GM23338 (cell line): ENCODE results near the gene PGS1. TPM values are rescaled to one million over a fixed set of nuclear protein-coding genes. Genes with fewer than 3 reads are reported as not detected.

Source experiments
- ATAC-seq: fragments of 200-7000 bp; cut with Tn5 transposase; 3 replicates; pipeline ENCODE4 v1.9.1; 2020
- DNase-seq: peaks from one replicate; pipeline ENCODE4 v3.0.0-alpha.2; 2015; ENCODE audit warnings: low spot score
- H2AFZ ChIP-seq: fragments of 200-600 bp; sonication (generic); 2 replicates; pipeline ENCODE4 v1.8.0; 2016; ENCODE audit warnings: antibody characterized with exemption, mild to moderate bottlenecking, moderate library complexity
- H3F3A ChIP-seq: fragments of 200-600 bp; sonication (generic); replicated peaks from 2 replicates; pipeline ENCODE4 v1.8.0; 2017; ENCODE audit warnings: antibody characterized with exemption, mixed run types, low read depth
- H3K27ac ChIP-seq: fragments of 200-600 bp; sonication (generic); 2 replicates; pipeline ENCODE4 v1.6.1; 2016; ENCODE audit warnings: low read depth
- H3K27me3 ChIP-seq: fragments of 200-600 bp; sonication (generic); 2 replicates; pipeline ENCODE4 v1.8.0; 2016; ENCODE audit warnings: mild to moderate bottlenecking, mixed run types, moderate library complexity; ENCODE audit not compliant: insufficient read depth
- H3K36me3 ChIP-seq: fragments of 200-600 bp; sonication (generic); 2 replicates; pipeline ENCODE4 v1.8.0; 2016; ENCODE audit warnings: mild to moderate bottlenecking; ENCODE audit not compliant: insufficient read depth
- H3K4me1 ChIP-seq: fragments of 200-600 bp; sonication (generic); 2 replicates; pipeline ENCODE4 v1.8.0; 2016; ENCODE audit warnings: mild to moderate bottlenecking, moderate library complexity; ENCODE audit not compliant: insufficient read depth
- H3K4me2 ChIP-seq: fragments of 200-600 bp; sonication (generic); 2 replicates; pipeline ENCODE4 v1.7.1; 2017; ENCODE audit warnings: mixed run types
- H3K4me3 ChIP-seq: fragments of 200-600 bp; sonication (generic); 2 replicates; pipeline ENCODE4 v1.6.1; 2016; ENCODE audit warnings: mixed run types
- H3K79me2 ChIP-seq: fragments of 200-600 bp; sonication (generic); replicated peaks from 2 replicates; pipeline ENCODE4 v1.8.0; 2017; ENCODE audit warnings: mild to moderate bottlenecking; ENCODE audit not compliant: insufficient read depth
- H3K9me2 ChIP-seq: fragments of 200-600 bp; sonication (generic); 2 replicates; pipeline ENCODE4 v1.8.0; 2017; ENCODE audit not compliant: insufficient read depth
- H4K20me1 ChIP-seq: fragments of 200-600 bp; sonication (generic); replicated peaks from 2 replicates; pipeline ENCODE4 v1.8.0; 2017; ENCODE audit warnings: mild to moderate bottlenecking; ENCODE audit not compliant: insufficient read depth
- H3K27ac Mint-ChIP-seq: 2 replicates; pipeline ENCODE4 v1.8.0; 2020; ENCODE audit warnings: inconsistent platforms, mild to moderate bottlenecking, moderate library complexity, mixed read lengths
- H3K27me3 Mint-ChIP-seq: 3 replicates; pipeline ENCODE4 v1.8.0; 2022; ENCODE audit warnings: low read depth, mild to moderate bottlenecking, moderate library complexity, mixed read lengths, inconsistent platforms; ENCODE audit not compliant: insufficient read depth, poor library complexity
- H3K36me3 Mint-ChIP-seq: 3 replicates; pipeline ENCODE4 v1.8.0; 2021; ENCODE audit warnings: low read depth, mild to moderate bottlenecking, inconsistent platforms, moderate library complexity, mixed read lengths
- H3K4me1 Mint-ChIP-seq: 3 replicates; pipeline ENCODE4 v1.8.0; 2020; ENCODE audit warnings: mild to moderate bottlenecking, inconsistent platforms, mixed read lengths
- H3K4me3 Mint-ChIP-seq: 3 replicates; pipeline ENCODE4 v1.8.0; 2021; ENCODE audit warnings: moderate library complexity, mild to moderate bottlenecking, inconsistent platforms, mixed read lengths
- H3K9me3 Mint-ChIP-seq: 3 replicates; pipeline ENCODE4 v1.8.0; 2020; ENCODE audit warnings: moderate library complexity, mild to moderate bottlenecking, inconsistent platforms, mixed read lengths
- CREB1 ChIP-seq: fragments of 250-450 bp; sonication (Bioruptor Pico); IDR thresholded peaks from 2 replicates; pipeline ENCODE4 v1.5.0; 2020; ENCODE audit warnings: low read depth, mild to moderate bottlenecking, moderate library complexity
- EZH2phosphoT487 ChIP-seq: fragments of 200-600 bp; sonication (generic); IDR thresholded peaks from one replicate; pipeline ENCODE4 v1.8.1; 2018; ENCODE audit warnings: antibody characterized with exemption; ENCODE audit not compliant: unreplicated experiment
- STAT1 ChIP-seq: IDR thresholded peaks from one replicate; pipeline ENCODE4 v1.6.1; 2016; ENCODE audit warnings: antibody characterized with exemption; ENCODE audit not compliant: unreplicated experiment
- polyA plus RNA-seq: library from polyadenylated mRNA; unstranded; fragments of >200 nt; fragmentation: Nextera tagmentation; extraction: Ambion mirVana; gene quantifications from 2 replicates; pipeline ENCODE4 v1.2.1, GENCODE V29; 2016
- total RNA-seq: library from RNA; depleted of rRNA; stranded (reverse); fragments of >200 nt; shearing (Covaris generic); gene quantifications from 2 replicates; pipeline ENCODE4 v1.2.3, GENCODE V29; 2014
- TF ChIP-seq, protein P1 (sequence below), 2 experiments: fragments of 200-600 bp in 1 of 2; sonication (generic) in 1 of 2; conservative IDR thresholded peaks; 2 replicates each; pipeline versions ENCODE4 v1.5.1 to v1.6.1; 2016 to 2017; ENCODE audit warnings: antibody characterized with exemption in 2 of 2, low read depth in 2 of 2, mild to moderate bottlenecking in 2 of 2, moderate library complexity in 1 of 2
- TF ChIP-seq, protein P2 (sequence below): IDR thresholded peaks from 2 replicates; pipeline ENCODE4 v1.6.1; 2016; ENCODE audit warnings: antibody characterized with exemption
- TF ChIP-seq, protein P3 (sequence below): fragments of 250-450 bp; sonication (Bioruptor Pico); IDR thresholded peaks from 2 replicates; pipeline ENCODE4 v1.5.0; 2020; ENCODE audit warnings: mild to moderate bottlenecking, moderate library complexity

Gene PGS1
- total and polyA plus RNA-seq, 2 experiments from 2014 or later: 43.9 to 67.1 TPM

DNA sequence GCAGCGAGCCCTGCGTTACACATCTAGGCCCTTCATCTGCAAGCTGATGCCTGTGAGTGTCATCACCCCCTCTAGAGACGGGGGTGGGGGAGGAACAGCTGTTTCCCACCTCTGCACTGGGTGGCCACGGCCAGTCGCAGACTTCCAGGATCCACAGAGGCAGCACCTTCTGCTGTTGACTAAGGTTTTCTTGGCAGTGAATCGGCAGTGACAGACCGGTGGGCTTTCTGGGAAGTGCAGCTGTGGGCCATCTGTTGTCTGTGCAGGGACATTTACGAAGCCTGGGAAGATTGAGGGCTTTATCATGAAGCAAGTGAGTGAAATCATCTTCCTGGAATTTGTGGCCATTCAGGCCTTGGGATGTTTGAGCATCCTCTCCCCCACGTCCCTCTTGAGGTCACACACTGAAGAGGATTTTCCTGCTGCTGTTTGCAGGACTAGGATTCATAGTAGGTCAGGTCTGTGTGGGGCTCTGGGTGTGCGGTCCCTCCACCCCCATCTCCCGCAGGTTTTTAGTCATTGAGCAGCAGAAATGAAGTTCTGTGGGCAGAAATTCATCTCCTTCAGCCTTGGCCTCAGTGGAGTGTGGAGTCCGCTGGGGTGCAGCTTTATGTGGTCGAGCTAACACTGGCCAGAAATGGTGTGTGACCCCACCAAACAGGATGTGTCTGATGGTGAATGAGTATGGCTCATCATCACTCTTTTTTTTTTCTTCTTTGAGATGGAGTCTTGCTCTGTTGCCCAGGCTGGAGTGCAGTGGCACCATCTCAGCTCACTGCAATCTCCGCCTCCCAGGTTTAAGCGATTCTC lies 12.0 kb downstream of the PGS1 start:
- peaks cover 11% of the 10 kb centered on the region; the same call in 1 of the 2 replicates for H3K36me3 ChIP-seq
- Mint-ChIP-seq H3K4me1 (peaks cover 44% of the 10 kb centered on the region), H3K4me3 (no peak overlapping the region), H3K27me3 (peaks cover 11% of the 10 kb centered on the region), H3K9me3 (no peaks in the 10 kb centered on the region; the same call in 2 of the 3 replicates), H3K36me3 (peaks cover 24% of the 10 kb centered on the region), H3K27ac (no peak overlapping the region)
- DNase-seq (peak; percentile 63), ATAC-seq (peak; percentile 68)
- peaks cover 67% of the 10 kb centered on the region for H4K20me1 ChIP-seq
- peak overlapping the region; percentile 32; the same call in 1 of the 2 replicates for H3K27ac ChIP-seq
- peaks cover 100% of the 10 kb centered on the region for H3K79me2 ChIP-seq
- no peak overlapping the region for H3K4me2 ChIP-seq
- H3F3A ChIP-seq: 0 out of 2 replicates have a peak, but pooled peaks cover 3% of the 10 kb centered on the region
- H3K27me3 ChIP-seq: no peaks in the 10 kb centered on the region
- TF ChIP-seq, protein P1, sequence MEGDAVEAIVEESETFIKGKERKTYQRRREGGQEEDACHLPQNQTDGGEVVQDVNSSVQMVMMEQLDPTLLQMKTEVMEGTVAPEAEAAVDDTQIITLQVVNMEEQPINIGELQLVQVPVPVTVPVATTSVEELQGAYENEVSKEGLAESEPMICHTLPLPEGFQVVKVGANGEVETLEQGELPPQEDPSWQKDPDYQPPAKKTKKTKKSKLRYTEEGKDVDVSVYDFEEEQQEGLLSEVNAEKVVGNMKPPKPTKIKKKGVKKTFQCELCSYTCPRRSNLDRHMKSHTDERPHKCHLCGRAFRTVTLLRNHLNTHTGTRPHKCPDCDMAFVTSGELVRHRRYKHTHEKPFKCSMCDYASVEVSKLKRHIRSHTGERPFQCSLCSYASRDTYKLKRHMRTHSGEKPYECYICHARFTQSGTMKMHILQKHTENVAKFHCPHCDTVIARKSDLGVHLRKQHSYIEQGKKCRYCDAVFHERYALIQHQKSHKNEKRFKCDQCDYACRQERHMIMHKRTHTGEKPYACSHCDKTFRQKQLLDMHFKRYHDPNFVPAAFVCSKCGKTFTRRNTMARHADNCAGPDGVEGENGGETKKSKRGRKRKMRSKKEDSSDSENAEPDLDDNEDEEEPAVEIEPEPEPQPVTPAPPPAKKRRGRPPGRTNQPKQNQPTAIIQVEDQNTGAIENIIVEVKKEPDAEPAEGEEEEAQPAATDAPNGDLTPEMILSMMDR (conservative IDR thresholded peaks at IDR 0.05; ENCODE audit: low read depth in 2 of 2): peak; percentile 6 to 33; a peak in 1 of 4 replicates
- TF ChIP-seq, protein P2, sequence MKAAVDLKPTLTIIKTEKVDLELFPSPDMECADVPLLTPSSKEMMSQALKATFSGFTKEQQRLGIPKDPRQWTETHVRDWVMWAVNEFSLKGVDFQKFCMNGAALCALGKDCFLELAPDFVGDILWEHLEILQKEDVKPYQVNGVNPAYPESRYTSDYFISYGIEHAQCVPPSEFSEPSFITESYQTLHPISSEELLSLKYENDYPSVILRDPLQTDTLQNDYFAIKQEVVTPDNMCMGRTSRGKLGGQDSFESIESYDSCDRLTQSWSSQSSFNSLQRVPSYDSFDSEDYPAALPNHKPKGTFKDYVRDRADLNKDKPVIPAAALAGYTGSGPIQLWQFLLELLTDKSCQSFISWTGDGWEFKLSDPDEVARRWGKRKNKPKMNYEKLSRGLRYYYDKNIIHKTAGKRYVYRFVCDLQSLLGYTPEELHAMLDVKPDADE: no peak
- H3K9me2 ChIP-seq: no peaks in the 10 kb centered on the region
- peaks cover 25% of the 10 kb centered on the region for H3K4me1 ChIP-seq
- H3K4me3 ChIP-seq: no peak overlapping the region
- no peak overlapping the region for H2AFZ ChIP-seq

DNA sequence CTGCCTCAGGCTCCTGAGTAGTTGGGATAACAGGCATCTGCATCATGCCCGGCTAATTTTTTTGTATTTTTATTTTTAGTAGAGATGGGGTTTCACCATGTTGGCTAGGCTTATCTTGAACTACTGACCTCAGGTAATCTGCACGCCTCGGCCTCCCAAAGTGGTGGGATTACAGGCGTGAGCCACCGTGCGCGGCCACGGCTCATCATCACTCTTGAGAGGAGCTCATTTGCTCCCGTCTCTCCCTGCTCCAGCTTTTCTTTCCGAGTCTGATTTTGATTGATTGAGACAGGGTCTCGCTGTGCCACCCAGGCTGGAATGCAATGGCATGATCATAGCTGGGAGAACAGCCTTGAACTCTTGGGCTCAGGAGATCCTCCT lies 12.6 kb downstream of the PGS1 start:
- H2AFZ ChIP-seq: no peak overlapping the region
- TF ChIP-seq, protein P1 (conservative IDR thresholded peaks at IDR 0.05; ENCODE audit: low read depth in 2 of 2): no peak
- TF ChIP-seq EZH2phosphoT487 (no peak), STAT1 (no peak), CREB1 (CRISPR knock-in tag) (no peak)
- TF ChIP-seq, protein P2: no peak
- TF ChIP-seq, protein P3, sequence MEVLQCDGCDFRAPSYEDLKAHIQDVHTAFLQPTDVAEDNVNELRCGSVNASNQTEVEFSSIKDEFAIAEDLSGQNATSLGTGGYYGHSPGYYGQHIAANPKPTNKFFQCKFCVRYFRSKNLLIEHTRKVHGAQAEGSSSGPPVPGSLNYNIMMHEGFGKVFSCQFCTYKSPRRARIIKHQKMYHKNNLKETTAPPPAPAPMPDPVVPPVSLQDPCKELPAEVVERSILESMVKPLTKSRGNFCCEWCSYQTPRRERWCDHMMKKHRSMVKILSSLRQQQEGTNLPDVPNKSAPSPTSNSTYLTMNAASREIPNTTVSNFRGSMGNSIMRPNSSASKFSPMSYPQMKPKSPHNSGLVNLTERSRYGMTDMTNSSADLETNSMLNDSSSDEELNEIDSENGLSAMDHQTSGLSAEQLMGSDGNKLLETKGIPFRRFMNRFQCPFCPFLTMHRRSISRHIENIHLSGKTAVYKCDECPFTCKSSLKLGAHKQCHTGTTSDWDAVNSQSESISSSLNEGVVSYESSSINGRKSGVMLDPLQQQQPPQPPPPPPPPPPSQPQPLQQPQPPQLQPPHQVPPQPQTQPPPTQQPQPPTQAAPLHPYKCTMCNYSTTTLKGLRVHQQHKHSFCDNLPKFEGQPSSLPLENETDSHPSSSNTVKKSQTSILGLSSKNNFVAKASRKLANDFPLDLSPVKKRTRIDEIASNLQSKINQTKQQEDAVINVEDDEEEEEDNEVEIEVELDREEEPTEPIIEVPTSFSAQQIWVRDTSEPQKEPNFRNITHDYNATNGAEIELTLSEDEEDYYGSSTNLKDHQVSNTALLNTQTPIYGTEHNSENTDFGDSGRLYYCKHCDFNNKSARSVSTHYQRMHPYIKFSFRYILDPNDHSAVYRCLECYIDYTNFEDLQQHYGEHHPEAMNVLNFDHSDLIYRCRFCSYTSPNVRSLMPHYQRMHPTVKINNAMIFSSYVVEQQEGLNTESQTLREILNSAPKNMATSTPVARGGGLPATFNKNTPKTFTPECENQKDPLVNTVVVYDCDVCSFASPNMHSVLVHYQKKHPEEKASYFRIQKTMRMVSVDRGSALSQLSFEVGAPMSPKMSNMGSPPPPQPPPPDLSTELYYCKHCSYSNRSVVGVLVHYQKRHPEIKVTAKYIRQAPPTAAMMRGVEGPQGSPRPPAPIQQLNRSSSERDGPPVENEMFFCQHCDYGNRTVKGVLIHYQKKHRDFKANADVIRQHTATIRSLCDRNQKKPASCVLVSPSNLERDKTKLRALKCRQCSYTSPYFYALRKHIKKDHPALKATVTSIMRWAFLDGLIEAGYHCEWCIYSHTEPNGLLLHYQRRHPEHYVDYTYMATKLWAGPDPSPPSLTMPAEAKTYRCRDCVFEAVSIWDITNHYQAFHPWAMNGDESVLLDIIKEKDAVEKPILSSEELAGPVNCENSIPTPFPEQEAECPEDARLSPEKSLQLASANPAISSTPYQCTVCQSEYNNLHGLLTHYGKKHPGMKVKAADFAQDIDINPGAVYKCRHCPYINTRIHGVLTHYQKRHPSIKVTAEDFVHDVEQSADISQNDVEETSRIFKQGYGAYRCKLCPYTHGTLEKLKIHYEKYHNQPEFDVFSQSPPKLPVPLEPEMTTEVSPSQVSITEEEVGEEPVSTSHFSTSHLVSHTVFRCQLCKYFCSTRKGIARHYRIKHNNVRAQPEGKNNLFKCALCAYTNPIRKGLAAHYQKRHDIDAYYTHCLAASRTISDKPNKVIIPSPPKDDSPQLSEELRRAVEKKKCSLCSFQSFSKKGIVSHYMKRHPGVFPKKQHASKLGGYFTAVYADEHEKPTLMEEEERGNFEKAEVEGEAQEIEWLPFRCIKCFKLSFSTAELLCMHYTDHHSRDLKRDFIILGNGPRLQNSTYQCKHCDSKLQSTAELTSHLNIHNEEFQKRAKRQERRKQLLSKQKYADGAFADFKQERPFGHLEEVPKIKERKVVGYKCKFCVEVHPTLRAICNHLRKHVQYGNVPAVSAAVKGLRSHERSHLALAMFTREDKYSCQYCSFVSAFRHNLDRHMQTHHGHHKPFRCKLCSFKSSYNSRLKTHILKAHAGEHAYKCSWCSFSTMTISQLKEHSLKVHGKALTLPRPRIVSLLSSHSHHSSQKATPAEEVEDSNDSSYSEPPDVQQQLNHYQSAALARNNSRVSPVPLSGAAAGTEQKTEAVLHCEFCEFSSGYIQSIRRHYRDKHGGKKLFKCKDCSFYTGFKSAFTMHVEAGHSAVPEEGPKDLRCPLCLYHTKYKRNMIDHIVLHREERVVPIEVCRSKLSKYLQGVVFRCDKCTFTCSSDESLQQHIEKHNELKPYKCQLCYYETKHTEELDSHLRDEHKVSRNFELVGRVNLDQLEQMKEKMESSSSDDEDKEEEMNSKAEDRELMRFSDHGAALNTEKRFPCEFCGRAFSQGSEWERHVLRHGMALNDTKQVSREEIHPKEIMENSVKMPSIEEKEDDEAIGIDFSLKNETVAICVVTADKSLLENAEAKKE: no peak

More for the DNA sequence above, 12.6 kb downstream of the PGS1 start:
- Histone ChIP-seq H3K9me2 (no peaks in the 10 kb centered on the region), H3K27me3 (no peaks in the 10 kb centered on the region), H4K20me1 (peaks cover 61% of the 10 kb centered on the region), H3F3A (0 out of 2 replicates have a peak, but pooled peaks cover 3% of the 10 kb centered on the region), H3K27ac (no peak overlapping the region), H3K4me1 (peaks cover 19% of the 10 kb centered on the region), H3K4me3 (no peak overlapping the region), H3K4me2 (no peak overlapping the region), H3K79me2 (peaks cover 100% of the 10 kb centered on the region), H3K36me3 (peaks cover 12% of the 10 kb centered on the region; the same call in 1 of the 2 replicates)
- H3K36me3 Mint-ChIP-seq: peaks cover 27% of the 10 kb centered on the region
- ATAC-seq (no peak), DNase-seq (no peak)
- H3K4me3 Mint-ChIP-seq: no peak overlapping the region
- H3K27ac Mint-ChIP-seq: no peak overlapping the region
- no peaks in the 10 kb centered on the region; the same call in 2 of the 3 replicates for H3K9me3 Mint-ChIP-seq
- peaks cover 38% of the 10 kb centered on the region for H3K4me1 Mint-ChIP-seq
- H3K27me3 Mint-ChIP-seq: peaks cover 11% of the 10 kb centered on the region
